SJCRH30 (cell line): Measurements from ENCODE around the gene KCP. TPM values are rescaled to one million over a fixed set of nuclear protein-coding genes. Genes with fewer than 3 reads are reported as not detected.
"Not testable (repeated sequence)": the region's sequence is repeated elsewhere in the genome, so short reads cannot be mapped to it uniquely, and the experiment has no call there.

Experiments used
- DNase-seq, 2 experiments: peaks; one replicate each; pipeline ENCODE4 v3.0.0-alpha.2; 2015 to 2020
- H3K27ac ChIP-seq: fragments of 250-450 bp; sonication (Bioruptor Pico); 2 replicates; pipeline ENCODE4 v1.5.1; 2020; ENCODE audit warnings: mild to moderate bottlenecking, moderate library complexity
- H3K27me3 ChIP-seq: fragments of 250-450 bp; sonication (Bioruptor Pico); 2 replicates; pipeline ENCODE4 v1.5.1; 2020; ENCODE audit warnings: mild to moderate bottlenecking, moderate library complexity
- H3K36me3 ChIP-seq: fragments of 250-450 bp; sonication (Bioruptor Pico); 2 replicates; pipeline ENCODE4 v1.5.1; 2020; ENCODE audit warnings: mild to moderate bottlenecking, moderate library complexity
- H3K4me1 ChIP-seq: fragments of 250-450 bp; sonication (Bioruptor Pico); 2 replicates; pipeline ENCODE4 v1.5.1; 2020; ENCODE audit warnings: mild to moderate bottlenecking, moderate library complexity
- H3K4me3 ChIP-seq: fragments of 250-450 bp; sonication (Bioruptor Pico); 2 replicates; pipeline ENCODE4 v1.5.1; 2020; ENCODE audit warnings: mild to moderate bottlenecking, moderate library complexity
- H3K9me3 ChIP-seq: fragments of 250-450 bp; sonication (Bioruptor Pico); replicated peaks from 2 replicates; pipeline ENCODE4 v1.5.1; 2020; ENCODE audit warnings: mild to moderate bottlenecking, moderate library complexity
- total RNA-seq: library from RNA; depleted of rRNA; stranded (reverse); fragments of >200 nt; shearing (Covaris generic); gene quantifications from 2 replicates; pipeline ENCODE4 v1.2.3, GENCODE V29; 2014; rRNA removed

KCP gene
- total RNA-seq, result 0.20 and 0.38 TPM in 2 replicates

DNA sequence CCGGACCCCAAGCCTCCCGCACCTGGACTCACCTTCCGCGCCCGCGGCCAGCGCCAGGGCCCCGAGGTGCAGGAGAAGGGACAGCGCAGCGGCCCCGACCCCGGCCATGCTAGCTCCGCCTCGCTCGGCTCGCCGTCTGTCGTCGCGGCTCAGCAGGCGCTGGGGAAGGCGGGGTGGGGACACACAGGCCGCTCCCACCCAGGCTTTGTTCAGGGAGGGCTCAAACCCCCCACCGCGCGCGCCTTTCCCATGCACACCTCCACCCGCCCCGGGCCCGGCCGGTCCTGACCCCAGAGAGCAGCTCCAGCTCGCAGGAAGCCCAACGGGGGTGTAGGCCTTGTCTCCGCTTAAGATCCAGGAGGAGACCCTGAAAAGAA is at the start of gene KCP:
Gene KCP (minus strand): TSS at position 141 of the 377 bp plus-strand sequence. CDS start 33 bp downstream, at position 108.
- no peak within 1 kb of the TSS for H3K27ac ChIP-seq
- no peak for DNase-seq
- H3K27me3 ChIP-seq, result peaks cover 10% of the 10 kb centered on the region; the same call in 1 of the 2 replicates
- H3K36me3 ChIP-seq, result no peaks in the 10 kb centered on the region
- peak within 1 kb of the TSS; percentile 64 for H3K4me3 ChIP-seq
- H3K9me3 ChIP-seq, result no peaks in the 10 kb centered on the region
- peaks cover 5% of the 10 kb centered on the region; the same call in 1 of the 2 replicates for H3K4me1 ChIP-seq

- DNase-seq, result no peak
- H3K9me3 ChIP-seq, result no peaks in the 10 kb centered on the region
- H3K27ac ChIP-seq, result no peak overlapping the region
- peaks cover 65% of the 10 kb centered on the region for H3K36me3 ChIP-seq
- no peaks in the 10 kb centered on the region for H3K27me3 ChIP-seq
- no peak overlapping the region for H3K4me3 ChIP-seq
- H3K4me1 ChIP-seq, result no peaks in the 10 kb centered on the region
Measured at GRCh38 chr7:128959296-128959695, 48.8 kb upstream of the KCP start.

- no peak for DNase-seq
- H3K9me3 ChIP-seq, result no peaks in the 10 kb centered on the region
- no peak overlapping the region for H3K4me3 ChIP-seq
- H3K4me1 ChIP-seq, result no peaks in the 10 kb centered on the region
- H3K27ac ChIP-seq, result no peak overlapping the region
- H3K36me3 ChIP-seq, result peaks cover 61% of the 10 kb centered on the region
- no peaks in the 10 kb centered on the region for H3K27me3 ChIP-seq
Measured at GRCh38 chr7:128955981-128956380, 45.5 kb upstream of the KCP start.

DNA sequence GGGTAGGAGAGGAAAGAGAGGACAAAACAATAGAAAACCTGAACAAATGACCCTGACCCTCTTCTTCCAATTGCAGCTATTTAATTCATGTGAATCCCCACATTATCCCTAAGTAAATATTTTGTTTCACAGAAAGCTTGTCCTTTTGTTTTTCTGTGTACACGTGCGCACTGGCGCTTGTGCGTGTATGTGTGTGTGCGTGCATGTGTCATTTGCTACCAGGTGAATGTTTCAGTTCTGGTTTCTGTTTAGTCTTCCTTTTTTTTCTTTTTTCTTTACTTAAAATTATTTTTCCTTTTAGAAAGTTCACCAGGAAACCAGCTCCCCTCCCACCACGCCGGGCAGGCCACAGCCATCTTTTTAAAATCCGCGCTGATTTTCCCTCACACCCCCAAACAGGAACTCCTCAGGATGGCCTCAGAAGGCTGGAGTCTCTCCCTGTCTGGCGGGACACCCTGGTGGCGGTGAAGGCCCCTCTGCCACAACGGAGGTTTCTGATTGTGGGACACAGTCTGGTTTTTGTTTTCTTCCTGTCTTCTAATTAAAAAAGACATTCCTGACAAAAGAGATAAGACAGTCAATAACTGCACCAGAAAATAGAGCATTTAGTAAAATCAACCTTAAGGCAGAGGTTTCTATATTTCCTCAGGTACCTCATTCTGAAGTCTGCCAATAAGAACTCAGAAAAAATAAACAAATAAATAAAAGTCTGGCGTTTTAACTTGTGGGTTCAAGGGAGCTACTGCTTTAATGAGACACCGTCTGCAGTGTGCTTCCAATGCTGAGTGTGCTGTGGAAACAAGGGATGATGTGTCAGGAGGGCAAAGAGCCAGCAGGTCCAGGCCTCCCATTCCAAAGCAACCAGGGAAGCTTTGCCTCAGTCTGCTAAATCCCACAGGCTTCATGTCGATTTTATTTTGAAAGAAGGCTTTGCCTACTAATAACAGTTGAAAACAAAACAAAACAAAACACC is 44.6 kb upstream of the KCP start:
- no peaks in the 10 kb centered on the region for H3K27me3 ChIP-seq
- no peak overlapping the region for H3K27ac ChIP-seq

GRCh38 chr7:128954150-128954549 is 43.6 kb upstream of the KCP start:
- no peak overlapping the region for H3K27ac ChIP-seq
- H3K9me3 ChIP-seq, result no peaks in the 10 kb centered on the region
- H3K4me3 ChIP-seq, result no peak overlapping the region
- peaks cover 47% of the 10 kb centered on the region for H3K36me3 ChIP-seq
- no peaks in the 10 kb centered on the region for H3K27me3 ChIP-seq
- H3K4me1 ChIP-seq, result no peaks in the 10 kb centered on the region
- DNase-seq, result no peak

More for the DNA sequence above, 44.6 kb upstream of the KCP start:
- peaks cover 54% of the 10 kb centered on the region for H3K36me3 ChIP-seq
- no peaks in the 10 kb centered on the region for H3K9me3 ChIP-seq
- H3K4me3 ChIP-seq, result no peak overlapping the region
- no peak for DNase-seq
- H3K4me1 ChIP-seq, result no peaks in the 10 kb centered on the region

DNA sequence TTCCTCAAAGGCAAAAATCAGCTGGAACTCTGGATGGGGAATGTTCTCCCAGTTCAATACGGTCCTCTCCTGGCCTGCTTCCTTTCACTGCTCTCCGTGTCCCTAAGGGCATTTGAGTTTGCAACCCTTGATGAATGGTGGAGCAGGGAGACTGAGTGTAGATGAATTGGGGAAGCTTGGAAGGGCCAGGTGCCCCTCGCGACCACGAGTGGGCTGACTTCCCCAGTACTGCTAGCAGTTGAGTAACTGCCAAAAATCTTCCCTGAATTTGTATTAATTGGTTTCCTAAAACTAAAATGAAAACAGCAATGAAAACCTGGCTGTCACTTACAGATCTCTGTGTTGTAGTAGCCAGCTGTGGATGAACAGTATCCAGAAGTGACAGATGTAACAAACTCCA is 40.8 kb upstream of the KCP start:
- DNase-seq, result no peak
- Histone ChIP-seq H3K9me3 (no peaks in the 10 kb centered on the region), H3K4me3 (no peak overlapping the region), H3K27me3 (no peaks in the 10 kb centered on the region), H3K36me3 (peaks cover 27% of the 10 kb centered on the region), H3K27ac (no peak overlapping the region), H3K4me1 (no peaks in the 10 kb centered on the region)

GRCh38 chr7:128948976-128949760 is 38.7 kb upstream of the KCP start:
- peaks cover 10% of the 10 kb centered on the region for H3K36me3 ChIP-seq
- no peaks in the 10 kb centered on the region for H3K27me3 ChIP-seq
- DNase-seq, result no peak
- H3K27ac ChIP-seq, result no peak overlapping the region
- H3K4me1 ChIP-seq, result no peaks in the 10 kb centered on the region
- H3K4me3 ChIP-seq, result no peak overlapping the region
- no peaks in the 10 kb centered on the region for H3K9me3 ChIP-seq

DNA sequence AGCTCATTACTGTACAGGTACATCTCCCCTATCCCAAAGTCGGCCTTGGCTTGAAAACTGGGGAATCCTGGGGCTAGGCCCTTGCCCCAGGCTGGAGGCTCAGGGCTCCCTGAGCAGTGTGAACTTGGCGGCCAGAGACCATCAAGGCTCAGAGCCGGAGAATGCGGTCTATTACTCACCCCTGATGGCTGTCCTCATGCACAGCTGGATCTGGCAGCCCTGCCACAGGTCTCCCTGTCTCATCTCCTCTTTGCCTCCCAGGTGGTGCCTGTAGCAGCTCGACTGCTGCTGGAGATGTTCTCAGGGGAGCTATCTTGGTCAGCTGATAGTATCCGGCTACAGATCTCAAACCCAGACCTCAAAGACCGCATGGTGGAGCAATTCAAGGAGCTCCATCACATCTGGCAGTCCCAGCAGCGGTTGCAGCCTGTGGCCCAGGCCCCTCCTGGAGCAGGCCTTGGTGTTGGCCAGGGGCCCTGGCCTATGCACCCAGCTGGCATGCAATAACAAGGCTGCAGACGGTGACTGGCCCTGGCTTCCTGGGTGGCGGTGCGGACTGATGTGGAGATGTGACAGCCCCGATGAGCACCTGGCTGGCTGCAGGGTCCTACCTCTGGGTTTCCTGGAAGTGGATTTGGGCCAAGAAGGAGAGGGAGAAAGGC is 37.9 kb upstream of the KCP start:
- Histone ChIP-seq H3K4me3 (no peak overlapping the region), H3K9me3 (no peaks in the 10 kb centered on the region), H3K27ac (no peak overlapping the region), H3K27me3 (no peaks in the 10 kb centered on the region), H3K4me1 (no peaks in the 10 kb centered on the region), H3K36me3 (peaks cover 5% of the 10 kb centered on the region)
- DNase-seq, result no peak

GRCh38 chr7:128947854-128948253 is 37.3 kb upstream of the KCP start:
- H3K27me3 ChIP-seq, result no peaks in the 10 kb centered on the region
- H3K27ac ChIP-seq, result no peak overlapping the region
- DNase-seq, result no peak
- peaks cover 5% of the 10 kb centered on the region for H3K36me3 ChIP-seq
- H3K4me3 ChIP-seq, result no peak overlapping the region
- H3K9me3 ChIP-seq, result no peaks in the 10 kb centered on the region
- H3K4me1 ChIP-seq, result no peaks in the 10 kb centered on the region

GRCh38 chr7:128946936-128947830 is 36.7 kb upstream of the KCP start:
- H3K4me1 ChIP-seq, result no peaks in the 10 kb centered on the region
- 0 out of 2 replicates have a peak, but pooled peaks cover under 1% of the 10 kb centered on the region for H3K36me3 ChIP-seq
- no peak for DNase-seq
- H3K9me3 ChIP-seq, result no peaks in the 10 kb centered on the region
- no peak overlapping the region for H3K4me3 ChIP-seq
- no peaks in the 10 kb centered on the region for H3K27me3 ChIP-seq
- H3K27ac ChIP-seq, result no peak overlapping the region

DNA sequence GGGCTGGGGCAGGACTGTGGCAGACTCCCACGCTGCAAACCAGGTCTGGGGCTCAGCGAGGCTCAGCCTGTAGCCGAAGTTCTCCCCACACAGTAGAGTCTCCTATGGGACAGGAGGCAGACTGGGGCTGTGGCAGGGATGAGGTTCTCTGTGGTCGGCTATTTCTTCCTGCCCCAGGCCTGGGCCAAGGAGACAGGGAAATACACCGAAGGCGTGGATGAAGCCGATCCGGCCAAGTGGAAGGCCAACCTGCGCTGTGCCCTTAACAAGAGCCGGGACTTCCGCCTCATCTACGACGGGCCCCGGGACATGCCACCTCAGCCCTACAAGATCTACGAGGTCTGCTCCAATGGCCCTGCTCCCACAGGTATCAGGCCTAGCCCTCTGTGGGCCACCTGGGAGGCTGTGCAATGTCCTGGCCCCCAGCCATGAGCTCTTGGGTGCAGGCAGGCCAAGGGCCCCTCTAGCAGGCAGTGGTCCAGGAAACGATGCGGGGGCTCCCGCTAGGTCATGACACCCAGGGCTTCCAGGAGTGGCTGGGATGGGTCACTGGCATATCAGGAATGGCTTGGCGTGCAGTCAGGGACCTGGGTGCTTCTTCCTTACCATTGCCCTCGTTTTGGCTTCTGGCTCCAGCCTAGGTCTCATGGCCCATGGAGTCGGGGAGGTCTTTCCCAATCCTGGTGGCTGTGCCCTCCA is 35.3 kb upstream of the KCP start:
- no peaks in the 10 kb centered on the region for H3K27me3 ChIP-seq

DNA sequence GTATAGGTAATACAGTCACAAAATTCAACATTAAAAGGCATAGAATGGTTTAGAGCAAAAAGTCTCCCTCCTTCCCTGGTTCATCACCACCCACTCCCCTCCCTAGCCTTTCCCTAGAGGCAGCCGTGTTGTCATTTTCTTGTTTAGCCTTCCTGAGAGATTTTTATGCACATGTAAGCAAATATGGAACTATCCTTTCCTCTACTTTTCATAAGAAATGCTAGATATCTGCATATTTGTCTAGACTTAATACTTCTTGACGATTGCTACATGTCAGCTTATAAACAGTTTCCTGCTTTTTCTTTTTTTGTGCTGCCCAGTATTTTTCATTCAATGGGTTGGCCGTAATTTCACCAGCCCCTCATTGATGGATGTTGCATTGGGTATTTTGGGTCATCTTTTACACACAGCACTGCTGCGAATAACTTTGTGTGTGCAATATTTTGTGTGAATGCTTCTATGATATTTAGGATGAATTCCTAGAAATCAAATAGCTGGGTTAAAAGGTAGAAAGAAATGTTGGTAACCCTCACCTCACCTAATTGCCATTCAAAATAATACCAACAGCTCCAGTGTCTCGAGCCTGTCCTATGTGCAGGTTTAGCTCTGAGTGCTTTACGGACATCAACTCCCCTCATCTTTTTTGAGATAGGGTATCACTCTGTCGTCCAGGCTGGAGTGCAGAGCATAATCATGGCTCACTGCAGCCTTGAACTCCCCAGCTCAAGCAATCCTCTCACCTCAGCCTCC is 34.2 kb upstream of the KCP start:
- H3K9me3 ChIP-seq, result no peaks in the 10 kb centered on the region
- no peak for DNase-seq
- no peaks in the 10 kb centered on the region for H3K4me1 ChIP-seq
- H3K4me3 ChIP-seq, result no peak overlapping the region
- H3K36me3 ChIP-seq, result no peaks in the 10 kb centered on the region
- peaks cover 7% of the 10 kb centered on the region; the same call in 1 of the 2 replicates for H3K27me3 ChIP-seq
- no peak overlapping the region for H3K27ac ChIP-seq

More for the DNA sequence above, 35.3 kb upstream of the KCP start:
- Histone ChIP-seq H3K9me3 (no peaks in the 10 kb centered on the region), H3K4me1 (no peaks in the 10 kb centered on the region), H3K27ac (no peak overlapping the region), H3K4me3 (no peak overlapping the region), H3K36me3 (no peaks in the 10 kb centered on the region)
- peak in 1 of 2 experiments; percentile 2 for DNase-seq

GRCh38 chr7:128943251-128943650 is 32.7 kb upstream of the KCP start:
- DNase-seq, H3K4me3 ChIP-seq, H3K9me3 ChIP-seq, H3K27ac ChIP-seq, H3K36me3 ChIP-seq, H3K4me1 ChIP-seq: not testable (repeated sequence)
- peaks cover 16% of the 10 kb centered on the region; the same call in 1 of the 2 replicates for H3K27me3 ChIP-seq
